HG02943 (cell line): ENCODE measurements around the gene UQCC2.

Experiments
- ATAC-seq: cut with Tn5 transposase; IDR thresholded peaks from one replicate; pipeline ENCODE4 v1.9.1; 2021; ENCODE audit warnings: mild to moderate bottlenecking, low read depth, moderate library complexity; ENCODE audit not compliant: unreplicated experiment

The UQCC2 gene

DNA sequence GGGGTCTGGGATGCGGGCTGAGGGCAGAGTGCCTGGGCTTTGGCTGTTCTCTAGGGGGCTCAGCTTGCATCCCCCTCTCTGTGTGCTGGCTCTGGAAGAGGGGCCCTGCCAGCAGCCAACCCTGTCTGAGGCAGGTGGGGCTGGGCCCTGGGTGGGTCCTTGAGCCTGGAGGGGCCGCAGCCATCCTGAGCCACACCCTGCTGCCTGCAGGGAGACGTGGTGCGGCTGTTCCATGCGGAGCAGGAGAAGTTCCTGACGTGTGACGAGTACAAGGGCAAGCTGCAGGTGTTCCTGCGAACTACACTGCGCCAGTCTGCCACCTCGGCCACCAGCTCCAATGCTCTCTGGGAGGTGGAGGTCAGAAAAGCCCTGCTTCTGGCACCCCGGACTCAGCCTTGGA lies 49.2 kb downstream of the UQCC2 start:
- ATAC-seq = no peak

GRCh38 chr6:33661106-33661838 lies 50.2 kb downstream of the UQCC2 start:
- no peak for ATAC-seq

- no peak for ATAC-seq
Measured at GRCh38 chr6:33659986-33660385, 51.5 kb downstream of the UQCC2 start.

GRCh38 chr6:33658982-33659689 lies 52.4 kb downstream of the UQCC2 start:
- ATAC-seq = no peak

GRCh38 chr6:33656844-33657243 lies 54.7 kb downstream of the UQCC2 start:
- no peak for ATAC-seq

DNA sequence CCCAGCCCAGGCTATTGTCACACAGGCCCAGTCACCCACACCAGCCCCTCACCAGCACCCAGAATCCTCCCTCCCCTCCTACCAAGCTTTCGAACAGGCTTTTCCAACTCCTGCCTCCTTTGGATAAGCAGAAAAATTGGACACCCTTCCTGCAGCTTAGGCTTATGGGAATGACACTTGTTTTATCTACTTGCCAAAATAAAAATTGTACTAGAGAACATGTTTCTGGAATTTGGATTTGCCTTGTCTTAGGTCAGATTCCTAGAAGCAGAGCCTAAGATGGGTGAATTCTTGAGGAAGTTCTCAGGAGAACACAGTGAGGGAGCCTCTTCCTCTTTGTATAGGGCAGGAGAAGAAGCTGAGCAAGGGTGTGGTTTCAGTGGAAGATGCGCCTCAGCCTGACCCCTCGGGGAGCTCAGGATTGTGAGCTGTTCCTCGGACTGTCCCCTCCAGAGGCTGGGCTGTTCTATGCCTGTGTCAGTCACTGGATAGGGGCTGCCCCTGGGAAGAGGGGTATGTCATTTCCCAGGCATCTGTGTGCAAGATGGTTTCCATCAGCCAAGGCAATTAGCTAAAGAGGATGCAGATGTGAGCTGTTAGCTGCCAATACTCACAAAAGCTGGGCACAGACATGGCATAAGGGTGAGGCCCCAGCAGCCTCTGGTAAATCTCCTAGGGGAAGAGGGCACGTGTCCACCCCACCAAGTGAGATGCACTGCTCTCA lies 56.5 kb downstream of the UQCC2 start:
- no peak for ATAC-seq

GRCh38 chr6:33652002-33652401 lies 59.5 kb downstream of the UQCC2 start:
- ATAC-seq = no peak

DNA sequence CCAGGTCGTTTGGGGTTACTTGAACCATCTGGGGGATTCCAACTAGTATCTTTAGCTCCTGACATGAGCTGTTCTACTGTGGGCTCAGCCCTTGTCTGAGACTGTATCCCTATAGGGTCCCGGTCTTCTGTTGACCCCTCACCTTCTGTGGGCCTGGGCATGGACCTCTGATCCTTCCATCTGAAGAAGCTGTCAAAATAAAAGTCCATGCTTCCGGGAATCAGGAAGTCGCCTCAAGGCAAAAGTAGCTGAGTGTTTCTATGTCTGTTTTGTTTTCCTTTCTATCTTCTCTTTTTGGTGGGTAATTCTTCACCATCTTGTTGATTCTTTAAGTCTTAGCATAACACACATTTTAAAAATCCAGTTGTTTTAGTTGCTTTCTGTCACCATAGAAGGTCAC lies 60.1 kb downstream of the UQCC2 start:
- ATAC-seq = no peak
